HL-60/S4 treated with phorbol 12-myristate 13-acetate at 8.2 ng/mL for 4 days and 3 days (cell line): ENCODE data around the gene ZBED3.
"Not testable (repeated sequence)": the region's sequence is repeated elsewhere in the genome, so short reads cannot be mapped to it uniquely, and the experiment has no call there.

Source experiments
- in situ Hi-C: fragments of 300-500 bp; cut with MboI; formaldehyde crosslinking; loops from 2 replicates; pipeline ENCODE4 v1.15.0; 2022; ENCODE audit warnings: low sequenced_read_pairs

The ZBED3 gene, protein sequence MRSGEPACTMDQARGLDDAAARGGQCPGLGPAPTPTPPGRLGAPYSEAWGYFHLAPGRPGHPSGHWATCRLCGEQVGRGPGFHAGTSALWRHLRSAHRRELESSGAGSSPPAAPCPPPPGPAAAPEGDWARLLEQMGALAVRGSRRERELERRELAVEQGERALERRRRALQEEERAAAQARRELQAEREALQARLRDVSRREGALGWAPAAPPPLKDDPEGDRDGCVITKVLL

DNA sequence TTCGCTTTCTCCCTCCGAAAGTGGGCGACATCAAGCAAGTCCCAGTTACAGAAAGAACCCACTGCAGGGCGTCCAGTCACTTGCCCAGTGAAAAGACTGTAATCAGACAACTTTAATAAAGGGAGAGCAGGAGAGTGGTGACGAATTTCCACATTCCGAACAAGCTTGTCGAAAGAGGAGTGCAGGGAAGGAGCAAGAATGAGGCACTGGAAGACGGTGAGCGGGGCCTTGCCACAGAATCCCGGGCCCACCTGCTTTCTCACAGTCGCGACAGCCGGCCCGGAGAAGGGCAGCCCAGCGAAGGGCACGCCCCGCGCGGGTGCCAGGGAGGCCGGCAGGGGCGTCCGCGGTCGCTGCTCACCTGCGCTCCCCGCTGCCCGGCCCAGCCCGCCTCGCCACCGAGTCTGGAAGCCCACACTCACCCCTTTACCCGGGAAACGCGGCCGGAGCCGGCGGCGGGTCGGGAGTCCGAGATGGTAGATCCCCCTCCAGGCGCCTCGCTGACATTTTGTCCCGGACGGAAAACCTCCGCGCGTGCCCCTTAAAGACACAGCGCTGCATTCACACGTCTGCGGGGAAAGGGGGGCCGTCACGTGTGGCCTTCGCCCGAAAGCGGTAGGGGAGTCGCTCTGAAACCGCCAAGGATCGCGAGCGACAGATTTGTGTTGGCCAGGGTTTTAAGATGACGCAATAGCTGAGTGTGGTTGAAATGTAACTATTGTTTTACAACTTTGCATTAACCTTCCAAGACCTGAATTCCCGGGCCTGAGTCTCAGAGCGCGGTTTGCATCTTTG is at the start of gene ZBED3:
Gene ZBED3 (minus strand): TSS at position 597 of the 795 bp plus-strand sequence. CDS start 9,407 bp downstream, outside the sequence.
- in situ Hi-C loops, result no loop called here

DNA sequence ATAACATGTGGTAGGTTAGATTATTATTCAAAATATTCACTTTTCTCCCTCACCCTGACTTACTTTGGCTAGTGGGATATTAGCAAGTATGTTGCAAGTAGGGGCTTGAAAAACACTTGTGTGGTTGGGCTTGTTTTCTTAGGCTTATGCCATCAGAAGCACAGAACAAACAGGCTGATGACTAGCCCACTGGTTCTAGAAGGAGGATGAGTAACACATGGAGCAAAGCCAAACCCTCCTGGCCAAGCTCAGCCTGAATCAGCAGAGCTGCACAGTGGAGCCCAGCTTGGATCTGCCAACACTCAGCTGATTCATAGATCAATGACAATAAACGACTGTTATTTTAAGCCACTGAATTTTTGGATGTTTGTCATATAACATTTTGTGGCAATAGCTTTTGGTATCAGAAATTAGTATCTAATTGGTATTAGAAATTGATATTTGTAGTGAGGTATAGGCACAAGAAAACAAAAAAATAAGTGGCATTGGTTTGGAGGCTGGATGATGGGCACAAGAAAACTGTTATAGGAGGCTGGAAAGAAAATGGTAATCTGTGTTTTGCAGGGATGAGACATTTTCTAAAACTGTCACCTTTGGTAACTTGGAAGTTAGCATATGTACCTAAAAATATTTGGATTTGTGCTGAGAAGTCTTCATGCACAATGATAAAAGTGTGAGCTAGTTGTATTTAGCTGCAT is 46.1 kb upstream of the ZBED3 start:
- in situ Hi-C loops, result no loop called here

DNA sequence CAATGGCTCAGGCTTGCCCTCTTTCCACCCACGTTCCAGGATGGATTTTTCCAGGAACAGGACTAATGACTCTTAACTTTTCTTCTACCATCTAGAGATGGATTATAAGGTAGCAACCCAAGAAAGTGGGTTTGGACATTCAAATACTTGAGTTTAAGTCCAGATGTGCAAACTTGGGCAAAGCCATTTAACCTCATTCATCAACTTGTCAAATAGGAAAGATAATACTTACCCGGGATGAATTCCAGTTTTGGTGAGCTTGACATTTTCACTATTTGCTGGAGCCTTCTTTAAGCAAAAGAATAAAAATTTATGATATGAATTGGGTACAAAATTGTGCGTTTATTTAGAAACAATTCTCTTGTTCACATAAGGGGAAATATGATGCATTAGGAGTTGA is 44.3 kb upstream of the ZBED3 start:
- in situ Hi-C loops, result no loop called here

DNA sequence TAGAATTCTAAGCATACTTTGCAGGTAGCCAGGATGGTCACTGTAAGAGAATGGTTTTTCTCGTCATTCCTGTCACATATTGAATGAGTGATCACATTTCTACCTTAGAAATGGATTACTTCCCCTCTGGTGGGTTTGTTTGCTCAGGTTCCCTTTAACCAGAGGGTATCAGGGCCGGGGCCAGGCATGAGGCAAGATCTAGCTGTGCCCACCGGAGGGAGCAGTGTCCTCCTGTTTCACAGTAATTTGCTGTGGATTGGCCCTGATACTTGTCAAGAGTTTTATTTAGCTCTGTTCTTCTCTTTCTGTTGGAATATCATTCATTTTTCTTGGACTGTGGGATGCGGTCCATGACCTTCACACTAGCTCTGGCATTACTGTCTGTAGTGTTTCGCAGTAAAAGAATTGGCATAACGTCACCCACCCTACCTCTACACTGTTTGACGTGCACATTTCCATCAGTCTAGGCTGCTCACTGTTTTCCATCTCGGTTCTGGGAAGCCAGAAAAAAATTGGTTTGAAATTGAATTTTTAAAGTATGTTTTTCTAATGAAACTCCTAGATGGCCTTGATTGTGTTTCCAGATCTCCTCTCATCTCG is 42.4 kb upstream of the ZBED3 start:
- in situ Hi-C loops, result no loop called here

DNA sequence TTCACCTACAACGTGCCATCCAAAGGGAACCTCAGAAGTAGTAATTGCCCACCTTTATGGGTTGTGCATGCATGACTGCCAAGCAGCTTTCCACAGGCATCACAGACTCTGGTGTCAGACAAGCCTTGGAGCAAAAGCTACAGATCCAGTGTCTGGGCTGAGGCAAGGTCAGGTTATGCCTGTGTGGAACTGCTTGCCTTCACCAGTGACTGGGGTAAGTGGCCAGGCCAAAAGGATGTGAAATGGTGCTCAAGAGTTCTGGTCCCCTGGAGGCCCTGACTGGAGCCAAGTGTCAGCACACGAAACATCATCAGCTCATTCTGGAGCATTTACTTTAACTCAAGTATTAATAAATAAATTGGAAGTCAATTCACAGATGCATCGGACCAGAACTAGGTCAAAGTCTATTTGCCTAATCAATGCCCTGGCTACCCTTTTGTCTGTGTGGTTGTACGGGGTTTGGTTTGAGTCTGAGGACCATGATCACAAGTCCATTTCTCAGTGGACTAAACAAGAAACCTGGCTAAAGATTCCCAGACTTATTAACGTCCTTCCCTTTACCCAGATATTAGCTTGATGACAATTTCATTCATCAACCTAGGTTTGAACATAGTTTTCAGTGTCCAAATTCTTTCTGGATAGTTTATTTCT is 41.5 kb upstream of the ZBED3 start:
- in situ Hi-C loops, result no loop called here

DNA sequence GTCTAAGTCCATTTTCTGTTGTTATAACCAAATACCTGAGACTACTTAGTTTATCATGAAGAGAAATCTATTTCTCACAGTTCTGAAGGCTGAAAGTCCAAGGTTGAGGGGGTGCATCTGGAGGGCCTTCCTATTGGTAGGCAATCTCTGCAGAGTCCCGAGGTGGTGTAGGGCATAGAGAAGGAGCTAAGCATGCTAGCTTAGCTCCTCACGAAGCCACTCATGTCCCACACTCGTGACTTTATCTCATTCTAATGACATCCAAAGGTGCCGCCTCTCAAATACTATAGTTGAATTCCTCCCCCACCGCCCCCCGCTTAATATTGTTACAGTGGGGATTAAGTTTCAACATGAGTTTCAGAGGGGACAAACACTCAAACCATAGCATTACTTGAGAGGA is 36.0 kb upstream of the ZBED3 start:
- in situ Hi-C loops, result no loop called here

DNA sequence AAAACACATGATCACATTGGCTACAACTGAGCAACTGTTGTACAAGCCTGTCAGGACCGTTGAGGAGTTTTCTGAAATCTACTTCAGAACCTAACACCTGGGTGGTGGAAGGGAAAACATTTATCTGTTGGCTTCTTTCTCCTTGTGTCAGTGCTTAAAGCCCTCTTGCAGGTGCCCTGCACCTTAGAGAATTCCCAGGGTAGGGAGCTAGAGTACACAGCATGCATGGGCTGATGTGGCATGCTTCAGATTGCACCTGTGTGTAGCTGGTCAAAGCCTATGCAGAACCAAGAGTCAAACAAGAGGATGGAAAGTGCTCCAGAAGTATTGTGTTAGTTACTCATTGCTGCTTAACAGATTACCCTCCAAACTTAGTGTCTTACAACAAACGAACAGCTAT is 33.6 kb upstream of the ZBED3 start:
- in situ Hi-C loops, result no loop called here

DNA sequence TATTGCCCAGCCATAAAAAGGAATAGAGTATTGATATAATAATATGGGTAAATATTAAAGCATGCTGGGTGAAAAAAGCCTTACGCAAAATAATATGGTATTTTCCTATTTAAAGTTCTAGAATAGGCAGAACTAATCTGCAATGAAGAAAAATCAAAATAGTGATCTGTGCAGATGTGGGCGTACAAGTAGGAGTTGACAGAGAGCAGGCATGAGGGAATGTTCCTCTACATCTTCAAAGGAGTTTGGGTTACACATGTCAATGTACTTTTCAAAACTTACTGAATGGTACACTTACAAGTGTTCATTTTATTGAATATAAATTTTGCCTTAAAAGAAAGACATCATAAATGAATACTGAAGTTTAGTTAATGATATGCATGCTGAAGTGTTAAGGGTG is 33.0 kb upstream of the ZBED3 start:
- in situ Hi-C loops, result no loop called here

DNA sequence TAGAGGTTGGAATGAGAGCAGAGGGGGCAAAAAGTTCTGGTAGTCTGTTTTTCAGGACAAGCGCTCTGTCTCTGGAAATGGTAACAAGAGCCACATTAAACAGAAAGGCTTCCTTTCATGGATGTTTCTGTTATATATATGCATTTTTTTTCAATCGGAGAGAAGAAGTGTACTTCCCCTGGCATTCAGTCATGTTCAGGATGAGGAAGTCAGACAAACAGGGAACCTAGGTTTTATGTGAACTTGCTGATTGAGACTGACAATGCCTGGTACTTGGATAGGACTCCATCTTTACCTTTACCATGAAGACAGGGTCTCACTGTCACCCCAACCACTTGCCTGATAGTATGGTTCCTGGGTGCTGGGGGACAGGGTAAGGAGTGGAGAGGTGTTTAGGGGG is 30.1 kb upstream of the ZBED3 start:
- in situ Hi-C loops, result no loop called here

DNA sequence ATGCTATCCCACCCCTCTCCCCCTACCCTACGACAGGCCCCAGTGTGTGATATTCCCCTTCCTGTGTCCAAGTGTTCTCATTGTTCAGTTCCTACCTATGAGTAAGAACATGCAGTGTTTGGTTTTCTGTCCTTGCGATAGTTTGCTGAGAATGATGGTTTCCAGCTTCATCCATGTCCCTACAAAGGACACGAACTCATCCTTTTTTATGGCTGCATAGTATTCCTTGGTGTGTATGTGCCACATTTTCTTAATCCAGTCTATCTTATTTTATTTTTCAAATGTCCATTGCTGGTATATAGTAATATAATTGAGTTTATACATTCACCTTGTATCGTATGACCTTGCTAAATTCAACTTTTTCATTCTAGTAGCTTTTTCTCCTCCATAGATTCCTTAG is 19.9 kb upstream of the ZBED3 start:
- in situ Hi-C loops, result not testable (repeated sequence)

DNA sequence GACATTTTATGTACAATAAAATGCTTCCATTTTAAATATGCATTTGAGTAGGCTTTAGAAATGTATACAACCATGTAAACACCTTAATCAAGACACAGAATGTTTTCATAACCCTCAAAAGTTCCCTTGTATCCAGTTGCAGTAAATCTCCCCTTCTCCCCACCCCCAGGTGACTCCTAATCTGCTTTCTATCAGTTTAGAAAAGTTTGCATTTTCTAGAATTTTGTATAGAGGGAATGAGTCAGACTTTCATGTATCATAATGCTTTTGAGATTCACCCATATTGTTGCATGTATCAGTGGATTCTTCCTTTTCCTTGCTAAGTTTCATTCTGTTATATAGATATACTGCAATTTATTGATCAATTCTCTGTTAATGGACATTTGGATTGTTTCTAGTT is 17.7 kb upstream of the ZBED3 start:
- in situ Hi-C loops, result no loop called here

DNA sequence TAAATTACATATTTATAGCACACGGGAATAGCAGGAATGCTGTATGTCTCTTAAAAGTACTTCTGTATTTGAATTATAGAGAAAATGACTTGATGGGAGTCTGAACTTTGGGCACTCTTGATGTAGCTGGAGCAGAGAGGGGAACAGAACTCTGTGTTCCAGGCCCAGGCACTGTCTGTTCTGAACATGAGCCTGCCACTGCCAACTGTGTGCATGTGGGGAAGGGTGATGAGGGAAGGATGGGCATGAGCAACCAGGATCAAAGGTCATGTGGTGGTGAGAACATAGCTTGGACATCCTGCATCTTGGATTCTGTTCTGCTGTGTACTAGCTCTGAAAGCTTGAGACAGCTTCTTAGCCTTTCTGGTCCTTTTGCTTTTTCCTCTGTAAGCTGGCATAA is 16.4 kb upstream of the ZBED3 start:
- in situ Hi-C loops, result no loop called here

DNA sequence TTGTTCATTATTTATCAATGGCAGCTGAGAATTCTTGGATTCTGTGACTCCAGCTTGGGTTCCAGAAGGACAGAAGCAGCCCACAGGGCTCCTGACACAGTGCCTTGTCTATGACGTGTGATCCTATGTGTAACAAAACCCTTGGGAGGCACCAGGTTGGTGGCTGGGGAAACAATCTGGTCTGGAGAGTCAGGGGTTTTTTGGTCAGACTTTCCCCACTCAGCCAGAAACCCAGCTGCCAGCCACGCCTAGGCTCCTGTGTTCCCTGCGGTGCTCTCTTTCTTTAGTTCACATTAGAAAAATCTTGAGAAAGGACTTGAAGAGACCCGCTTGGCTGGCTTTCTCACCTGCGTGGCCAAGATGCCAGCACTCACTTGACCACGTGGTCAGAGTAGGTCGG is 15.5 kb upstream of the ZBED3 start:
- in situ Hi-C loops, result no loop called here

DNA sequence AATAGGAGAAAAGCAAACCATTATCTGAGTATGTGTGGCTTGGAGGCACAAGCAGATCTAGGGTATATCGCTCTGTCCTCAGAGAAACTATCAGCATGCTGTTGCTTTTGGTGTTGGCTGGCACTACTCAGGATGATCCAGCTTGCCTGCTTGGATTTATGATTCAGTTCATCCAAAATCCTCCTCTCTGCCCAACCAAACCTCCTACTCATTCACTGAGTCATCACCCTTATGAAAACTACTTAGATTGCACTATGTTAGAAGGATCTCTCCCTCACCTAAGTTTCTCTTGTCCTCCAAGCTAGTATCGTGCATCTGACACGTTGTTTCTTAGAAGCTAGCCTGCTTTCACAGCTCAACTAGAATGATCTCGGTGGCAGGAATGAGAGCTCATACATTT is 14.2 kb upstream of the ZBED3 start:
- in situ Hi-C loops, result no loop called here

DNA sequence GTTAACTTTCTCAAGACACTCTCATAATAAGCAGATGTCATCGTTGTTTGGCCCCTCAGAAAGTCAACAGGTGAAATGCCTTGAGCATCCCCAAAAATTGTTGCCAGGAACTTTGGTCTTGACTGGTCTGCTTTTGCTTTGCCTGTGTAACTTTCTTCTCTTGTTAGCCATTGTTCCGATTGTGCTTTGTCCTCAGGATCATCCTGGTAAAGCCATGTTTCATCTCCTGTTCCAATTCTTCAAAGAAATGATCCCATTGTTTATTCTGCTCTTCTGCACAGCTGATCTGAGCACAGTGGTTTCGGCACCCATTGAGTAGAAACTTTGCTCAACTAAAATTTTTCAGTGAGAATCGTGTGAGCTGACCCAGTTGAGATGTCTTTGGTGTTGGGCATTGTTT is 8.1 kb upstream of the ZBED3 start:
- in situ Hi-C loops, result no loop called here

DNA sequence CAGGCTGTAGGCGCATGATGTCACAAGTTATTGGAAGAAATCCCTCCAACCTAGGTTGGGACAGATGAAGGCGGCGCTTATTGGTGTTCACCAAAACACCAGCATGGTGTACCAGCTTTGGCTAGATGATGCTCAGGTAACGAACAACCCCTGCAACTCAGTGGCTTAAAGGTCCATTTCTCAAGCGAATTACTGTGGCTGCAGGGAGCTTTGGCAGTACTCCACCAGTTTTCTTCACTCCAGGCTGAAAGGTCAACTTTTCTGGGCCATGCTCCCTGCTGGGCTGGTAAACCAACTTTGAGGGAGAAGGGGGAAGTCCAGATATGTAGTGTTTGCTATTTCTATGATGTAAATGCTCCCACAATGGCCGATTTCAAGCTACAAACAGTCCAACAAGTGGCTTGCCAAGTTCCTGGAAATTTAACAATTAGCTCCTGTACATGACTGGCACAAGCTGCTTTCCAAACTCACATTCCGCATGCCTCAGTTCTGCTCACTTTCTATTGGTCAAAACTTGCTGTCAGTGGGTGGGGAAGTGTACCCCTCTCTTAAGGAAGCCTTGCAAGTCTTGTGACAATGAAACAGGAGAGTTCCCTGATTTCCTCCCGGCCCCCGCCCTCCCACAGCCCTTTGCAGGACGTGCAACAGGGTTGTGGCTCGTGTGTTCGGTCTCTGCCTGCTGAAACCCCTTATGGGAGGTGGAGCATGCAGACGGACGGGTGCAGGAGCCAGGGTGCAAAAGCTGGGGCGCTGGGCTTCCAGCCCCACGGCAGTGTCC is 588 bp upstream of the ZBED3 start:
- in situ Hi-C loops, result no loop called here

DNA sequence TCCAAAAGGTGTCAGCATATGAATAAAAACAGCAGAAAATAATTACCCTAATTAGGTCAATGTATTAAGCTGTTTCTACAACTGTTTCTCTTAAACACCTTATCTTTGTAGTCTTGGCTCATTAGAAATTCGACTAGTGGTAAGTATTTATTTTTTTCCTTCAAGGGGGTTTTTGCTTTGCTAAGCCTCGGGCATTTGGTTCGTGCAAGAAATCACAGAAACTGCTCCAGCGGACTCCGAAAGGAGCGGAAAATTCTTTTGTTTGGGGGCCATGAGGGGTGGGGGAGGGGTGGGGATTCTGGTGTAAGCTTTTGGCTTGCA is 757 bp downstream of the ZBED3 start:
- in situ Hi-C loops, result no loop called here

DNA sequence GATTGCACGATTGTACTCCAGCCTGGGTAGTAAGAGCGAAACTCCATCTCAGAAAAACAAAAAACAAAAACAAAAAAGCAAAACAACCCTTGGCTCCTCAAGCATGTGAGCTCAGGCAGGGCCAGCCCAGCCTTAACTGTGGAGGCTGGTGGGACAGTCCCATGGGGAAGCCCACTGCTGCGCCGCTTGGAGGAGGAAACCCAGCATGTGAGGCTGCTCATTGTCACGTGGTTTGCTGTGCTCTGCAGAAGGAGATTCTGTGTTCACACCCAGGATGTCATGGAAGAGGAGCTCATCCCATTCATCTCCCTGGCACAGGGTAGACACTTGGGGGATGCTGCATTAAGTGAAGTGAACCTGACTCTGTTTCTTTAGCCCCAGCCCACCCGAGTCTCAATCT is 4.0 kb downstream of the ZBED3 start:
- in situ Hi-C loops, result no loop called here

DNA sequence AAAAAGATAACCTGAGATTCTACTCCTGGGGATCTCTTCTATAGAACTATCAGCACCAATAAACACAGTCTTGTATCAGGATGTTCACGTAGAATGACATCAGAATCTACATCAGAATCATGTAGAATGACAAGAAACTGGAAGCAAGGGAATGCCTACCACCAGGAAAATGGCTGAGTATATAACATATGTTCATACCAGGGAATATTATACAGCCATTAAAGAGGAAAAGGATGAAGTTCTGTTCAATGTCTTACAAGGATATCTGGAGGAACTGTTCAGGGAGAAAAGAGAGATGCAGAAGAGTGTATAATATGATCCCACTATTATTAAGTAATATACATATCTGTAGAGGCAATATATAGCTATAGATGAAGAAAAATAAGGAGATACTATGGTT is 4.8 kb downstream of the ZBED3 start:
- in situ Hi-C loops, result no loop called here

DNA sequence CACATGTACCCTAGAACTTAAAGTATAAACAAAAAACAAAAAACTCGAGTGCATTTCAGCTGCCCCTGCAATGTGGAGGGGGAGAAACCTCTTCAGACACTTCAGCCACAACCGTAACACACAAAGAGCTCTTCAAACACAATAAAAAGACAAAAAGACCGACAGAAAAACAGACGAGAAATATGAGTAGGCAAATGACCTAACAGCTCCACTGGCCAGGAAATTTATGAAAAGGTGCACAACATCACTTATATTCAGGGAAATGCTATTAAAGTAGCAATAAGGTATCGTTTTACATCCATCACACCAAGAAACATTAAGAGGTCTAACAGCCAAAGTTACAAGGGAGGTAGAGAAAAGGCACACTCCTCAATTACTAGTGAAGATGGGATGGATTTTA is 6.2 kb downstream of the ZBED3 start:
- in situ Hi-C loops, result no loop called here

DNA sequence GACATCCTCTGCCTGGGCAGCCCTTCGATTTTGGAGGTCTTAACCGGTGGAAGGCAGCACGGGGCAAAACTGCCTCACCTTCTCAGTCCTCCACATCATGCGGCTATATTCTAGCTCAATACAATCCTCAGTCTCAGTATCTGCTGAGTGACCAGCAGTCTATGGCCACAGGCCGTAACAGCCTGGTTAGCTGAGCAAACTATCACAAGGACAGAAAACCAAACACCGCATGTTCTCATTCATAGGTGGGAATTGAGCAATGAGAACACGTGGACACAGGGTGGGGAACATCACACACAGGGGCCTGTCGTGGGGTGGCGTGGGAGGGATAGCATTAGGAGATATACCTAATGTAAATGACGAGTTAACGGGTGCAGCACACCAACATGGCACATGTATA is 6.6 kb downstream of the ZBED3 start:
- in situ Hi-C loops, result not testable (repeated sequence)
